Measurements from ENCODE around the gene TIMP3. TPM values are rescaled to one million over a fixed set of nuclear protein-coding genes. Genes with fewer than 3 reads are reported as not detected.
"Not testable (repeated sequence)": the region's sequence is repeated elsewhere in the genome, so short reads cannot be mapped to it uniquely, and the experiment has no call there.

TIMP3 gene
- total RNA-seq, 2 donors from 2014 or later: 0.07 TPM; not detected in 1

- Mint-ChIP-seq H3K9me3 (no peaks in the 10 kb centered on the region), H3K4me1 (ENCODE audit: low read depth) (no peaks in the 10 kb centered on the region), H3K27me3 (ENCODE audit: low read depth) (no peaks in the 10 kb centered on the region), H3K4me3 (no peak overlapping the region), H3K36me3 (ENCODE audit: insufficient read depth in 2 of 2) (no peaks in the 10 kb centered on the region), H3K27ac (no peak overlapping the region)
- DNase-seq (no peak), ATAC-seq (replicated peaks in 1 of 2) (no peak)
Measured at GRCh38 chr22:32864596-32864995, 63.1 kb downstream of the TIMP3 start.

GRCh38 chr22:32866953-32867352, 65.4 kb downstream of the TIMP3 start:
- Mint-ChIP-seq H3K27me3 (ENCODE audit: low read depth) (no peaks in the 10 kb centered on the region), H3K4me1 (ENCODE audit: low read depth) (no peaks in the 10 kb centered on the region), H3K4me3 (no peak overlapping the region), H3K27ac (no peak overlapping the region), H3K36me3 (ENCODE audit: insufficient read depth in 2 of 2) (no peaks in the 10 kb centered on the region), H3K9me3 (no peaks in the 10 kb centered on the region)
- DNase-seq: no peak
- ATAC-seq (replicated peaks in 1 of 2): no peak

- H3K4me3 Mint-ChIP-seq: no peak overlapping the region
- no peaks in the 10 kb centered on the region for H3K36me3 Mint-ChIP-seq (ENCODE audit: insufficient read depth in 2 of 2)
- H3K4me1 Mint-ChIP-seq (ENCODE audit: low read depth): no peaks in the 10 kb centered on the region
- no peak overlapping the region for H3K27ac Mint-ChIP-seq
- DNase-seq: no peak
- H3K9me3 Mint-ChIP-seq: no peaks in the 10 kb centered on the region
- no peaks in the 10 kb centered on the region for H3K27me3 Mint-ChIP-seq (ENCODE audit: low read depth)
- ATAC-seq (replicated peaks in 1 of 2): no peak
Measured at GRCh38 chr22:32868946-32869345, 67.4 kb downstream of the TIMP3 start.

GRCh38 chr22:32870474-32870873, 69.0 kb downstream of the TIMP3 start:
- no peaks in the 10 kb centered on the region for H3K36me3 Mint-ChIP-seq (ENCODE audit: insufficient read depth in 2 of 2)
- H3K4me1 Mint-ChIP-seq (ENCODE audit: low read depth): no peaks in the 10 kb centered on the region
- no peaks in the 10 kb centered on the region for H3K9me3 Mint-ChIP-seq
- H3K27me3 Mint-ChIP-seq (ENCODE audit: low read depth): no peaks in the 10 kb centered on the region
- no peak overlapping the region for H3K27ac Mint-ChIP-seq
- ATAC-seq (replicated peaks in 1 of 2) (no peak), DNase-seq (no peak)
- H3K4me3 Mint-ChIP-seq: no peak overlapping the region

- not testable (repeated sequence) for H3K4me3 Mint-ChIP-seq; H3K4me1 Mint-ChIP-seq (ENCODE audit: low read depth); H3K27ac Mint-ChIP-seq; H3K27me3 Mint-ChIP-seq (ENCODE audit: low read depth); H3K9me3 Mint-ChIP-seq; ATAC-seq (replicated peaks in 1 of 2); H3K36me3 Mint-ChIP-seq (ENCODE audit: insufficient read depth in 2 of 2); DNase-seq
Measured at GRCh38 chr22:32873604-32874003, 72.1 kb downstream of the TIMP3 start.

GRCh38 chr22:32874385-32874784, 72.9 kb downstream of the TIMP3 start:
- ATAC-seq (replicated peaks in 1 of 2) (no peak), DNase-seq (no peak)
- Mint-ChIP-seq H3K4me1 (ENCODE audit: low read depth) (no peaks in the 10 kb centered on the region), H3K9me3 (no peaks in the 10 kb centered on the region), H3K27me3 (ENCODE audit: low read depth) (no peaks in the 10 kb centered on the region), H3K27ac (no peak overlapping the region), H3K36me3 (ENCODE audit: insufficient read depth in 2 of 2) (no peaks in the 10 kb centered on the region), H3K4me3 (no peak overlapping the region)

- Mint-ChIP-seq H3K4me1 (ENCODE audit: low read depth) (no peaks in the 10 kb centered on the region), H3K4me3 (no peak overlapping the region), H3K36me3 (ENCODE audit: insufficient read depth in 2 of 2) (no peaks in the 10 kb centered on the region), H3K27me3 (ENCODE audit: low read depth) (no peaks in the 10 kb centered on the region), H3K27ac (no peak overlapping the region), H3K9me3 (no peaks in the 10 kb centered on the region)
- ATAC-seq (replicated peaks in 1 of 2): no peak
- no peak for DNase-seq
Measured at GRCh38 chr22:32874976-32875375, 73.5 kb downstream of the TIMP3 start.

GRCh38 chr22:32876516-32876915, 75.0 kb downstream of the TIMP3 start:
- no peaks in the 10 kb centered on the region for H3K27me3 Mint-ChIP-seq (ENCODE audit: low read depth)
- H3K9me3 Mint-ChIP-seq: no peaks in the 10 kb centered on the region
- no peak overlapping the region for H3K27ac Mint-ChIP-seq
- H3K4me3 Mint-ChIP-seq: no peak overlapping the region
- H3K4me1 Mint-ChIP-seq (ENCODE audit: low read depth): peaks cover 9% of the 10 kb centered on the region
- no peaks in the 10 kb centered on the region for H3K36me3 Mint-ChIP-seq (ENCODE audit: insufficient read depth in 2 of 2)
- DNase-seq: no peak
- ATAC-seq (replicated peaks in 1 of 2): no peak

GRCh38 chr22:32877196-32877595, 75.7 kb downstream of the TIMP3 start:
- no peak overlapping the region for H3K4me3 Mint-ChIP-seq
- DNase-seq (no peak), ATAC-seq (replicated peaks in 1 of 2) (no peak)
- H3K27me3 Mint-ChIP-seq (ENCODE audit: low read depth): no peaks in the 10 kb centered on the region
- H3K36me3 Mint-ChIP-seq (ENCODE audit: insufficient read depth in 2 of 2): no peaks in the 10 kb centered on the region
- H3K4me1 Mint-ChIP-seq (ENCODE audit: low read depth): peaks cover 15% of the 10 kb centered on the region
- no peak overlapping the region for H3K27ac Mint-ChIP-seq
- H3K9me3 Mint-ChIP-seq: no peaks in the 10 kb centered on the region

- no peak for DNase-seq
- Mint-ChIP-seq H3K4me3 (no peak overlapping the region), H3K36me3 (ENCODE audit: insufficient read depth in 2 of 2) (no peaks in the 10 kb centered on the region), H3K27ac (no peak overlapping the region), H3K4me1 (ENCODE audit: low read depth) (peaks cover 15% of the 10 kb centered on the region), H3K9me3 (no peaks in the 10 kb centered on the region), H3K27me3 (ENCODE audit: low read depth) (no peaks in the 10 kb centered on the region)
- no peak for ATAC-seq (replicated peaks in 1 of 2)
Measured at GRCh38 chr22:32879550-32879949, 78.0 kb downstream of the TIMP3 start.

GRCh38 chr22:32880061-32880460, 78.6 kb downstream of the TIMP3 start:
- H3K4me1 Mint-ChIP-seq (ENCODE audit: low read depth): peaks cover 15% of the 10 kb centered on the region
- no peak overlapping the region for H3K4me3 Mint-ChIP-seq
- H3K36me3 Mint-ChIP-seq (ENCODE audit: insufficient read depth in 2 of 2): no peaks in the 10 kb centered on the region
- H3K27ac Mint-ChIP-seq: no peak overlapping the region
- no peaks in the 10 kb centered on the region for H3K27me3 Mint-ChIP-seq (ENCODE audit: low read depth)
- no peak for DNase-seq
- no peak for ATAC-seq (replicated peaks in 1 of 2)
- H3K9me3 Mint-ChIP-seq: no peaks in the 10 kb centered on the region

GRCh38 chr22:32880505-32880892, 79.0 kb downstream of the TIMP3 start:
- no peak for DNase-seq
- no peaks in the 10 kb centered on the region for H3K9me3 Mint-ChIP-seq
- no peak for ATAC-seq (replicated peaks in 1 of 2)
- no peak overlapping the region for H3K27ac Mint-ChIP-seq
- peak overlapping the region in 1 of 2 donors; percentile 49 for H3K4me3 Mint-ChIP-seq
- H3K27me3 Mint-ChIP-seq (ENCODE audit: low read depth): no peaks in the 10 kb centered on the region
- H3K36me3 Mint-ChIP-seq (ENCODE audit: insufficient read depth in 2 of 2): no peaks in the 10 kb centered on the region
- H3K4me1 Mint-ChIP-seq (ENCODE audit: low read depth): peaks cover 15% of the 10 kb centered on the region

- ATAC-seq (replicated peaks in 1 of 2): peak in 1 of 2 donors; percentile 51
- Mint-ChIP-seq H3K9me3 (no peaks in the 10 kb centered on the region), H3K4me3 (peak overlapping the region in 1 of 2 donors; percentile 49), H3K36me3 (ENCODE audit: insufficient read depth in 2 of 2) (no peaks in the 10 kb centered on the region), H3K4me1 (ENCODE audit: low read depth) (peaks cover 15% of the 10 kb centered on the region), H3K27ac (no peak overlapping the region), H3K27me3 (ENCODE audit: low read depth) (no peaks in the 10 kb centered on the region)
- DNase-seq: peak in 1 of 2 donors; percentile 1
Measured at GRCh38 chr22:32880893-32881596, 79.5 kb downstream of the TIMP3 start.

- Mint-ChIP-seq H3K9me3 (no peaks in the 10 kb centered on the region), H3K27me3 (ENCODE audit: low read depth) (no peaks in the 10 kb centered on the region), H3K4me1 (ENCODE audit: low read depth) (peaks cover 15% of the 10 kb centered on the region), H3K36me3 (ENCODE audit: insufficient read depth in 2 of 2) (no peaks in the 10 kb centered on the region), H3K27ac (peak overlapping the region; percentile 60), H3K4me3 (peak overlapping the region; percentile 37 to 50)
- no peak for DNase-seq
- ATAC-seq (replicated peaks in 1 of 2): no peak
Measured at GRCh38 chr22:32882360-32882755, 80.9 kb downstream of the TIMP3 start.

Data from activated T-cell treated with anti-CD3 and anti-CD28 coated beads, Interleukin-2, amount 50 U/mL, for 72 hours (primary cell).